ENCODE measurements around the gene KRTAP10-5.
"Not testable (repeated sequence)": the region's sequence is repeated elsewhere in the genome, so short reads cannot be mapped to it uniquely, and the experiment has no call there.

Gene KRTAP10-5

DNA sequence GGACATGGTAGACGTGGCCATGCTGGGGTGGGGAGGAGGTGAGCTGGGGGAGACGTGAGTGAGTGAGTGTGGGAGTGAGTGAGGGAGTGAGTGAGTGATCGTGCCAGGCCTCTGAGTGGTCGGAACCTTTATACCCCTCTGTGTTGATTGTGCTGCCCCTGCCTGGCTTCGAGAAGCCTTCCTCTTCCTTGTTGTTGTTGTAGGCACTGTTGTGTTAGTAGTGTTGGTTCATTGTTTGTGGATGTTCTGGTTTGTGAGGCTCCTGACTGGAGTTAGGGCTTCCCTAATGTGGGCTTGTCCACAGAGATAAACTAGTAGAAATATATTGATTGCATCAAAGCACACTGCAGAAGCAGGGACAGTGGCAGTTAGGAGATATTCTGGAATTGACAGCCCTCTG is 21.7 kb downstream of the KRTAP10-5 start, which contains the start of gene KRTAP10-3:
TSS of gene KRTAP10-3 (minus strand) at position 101 of the 400 bp plus-strand sequence. CDS start at position 21, 80 bp downstream.
- TF ChIP-seq, protein P1, sequence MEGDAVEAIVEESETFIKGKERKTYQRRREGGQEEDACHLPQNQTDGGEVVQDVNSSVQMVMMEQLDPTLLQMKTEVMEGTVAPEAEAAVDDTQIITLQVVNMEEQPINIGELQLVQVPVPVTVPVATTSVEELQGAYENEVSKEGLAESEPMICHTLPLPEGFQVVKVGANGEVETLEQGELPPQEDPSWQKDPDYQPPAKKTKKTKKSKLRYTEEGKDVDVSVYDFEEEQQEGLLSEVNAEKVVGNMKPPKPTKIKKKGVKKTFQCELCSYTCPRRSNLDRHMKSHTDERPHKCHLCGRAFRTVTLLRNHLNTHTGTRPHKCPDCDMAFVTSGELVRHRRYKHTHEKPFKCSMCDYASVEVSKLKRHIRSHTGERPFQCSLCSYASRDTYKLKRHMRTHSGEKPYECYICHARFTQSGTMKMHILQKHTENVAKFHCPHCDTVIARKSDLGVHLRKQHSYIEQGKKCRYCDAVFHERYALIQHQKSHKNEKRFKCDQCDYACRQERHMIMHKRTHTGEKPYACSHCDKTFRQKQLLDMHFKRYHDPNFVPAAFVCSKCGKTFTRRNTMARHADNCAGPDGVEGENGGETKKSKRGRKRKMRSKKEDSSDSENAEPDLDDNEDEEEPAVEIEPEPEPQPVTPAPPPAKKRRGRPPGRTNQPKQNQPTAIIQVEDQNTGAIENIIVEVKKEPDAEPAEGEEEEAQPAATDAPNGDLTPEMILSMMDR (conservative IDR thresholded peaks at IDR 0.05; ENCODE audit: low read depth, low read length) = no peak
- Histone ChIP-seq H3K4me1 (ENCODE audit: low read depth, poor library complexity, severe bottlenecking) (no peaks in the 10 kb centered on the region), H2AFZ (ENCODE audit: low read depth) (no peak within 1 kb of the TSS), H3K27me3 (ENCODE audit: insufficient read depth, low read depth) (peaks cover 55% of the 10 kb centered on the region), H3K79me2 (ENCODE audit: insufficient read depth, low read depth) (no peaks in the 10 kb centered on the region), H3K27ac (no peak within 1 kb of the TSS), H3K9ac (no peak within 1 kb of the TSS), H4K20me1 (ENCODE audit: insufficient read depth) (no peaks in the 10 kb centered on the region), H3K36me3 (ENCODE audit: insufficient read depth) (no peaks in the 10 kb centered on the region), H3K4me2 (no peak within 1 kb of the TSS), H3K4me3 (IDR thresholded peaks at IDR 0.05; ENCODE audit: insufficient read depth, low read depth, low read length) (no peak within 1 kb of the TSS)

DNA sequence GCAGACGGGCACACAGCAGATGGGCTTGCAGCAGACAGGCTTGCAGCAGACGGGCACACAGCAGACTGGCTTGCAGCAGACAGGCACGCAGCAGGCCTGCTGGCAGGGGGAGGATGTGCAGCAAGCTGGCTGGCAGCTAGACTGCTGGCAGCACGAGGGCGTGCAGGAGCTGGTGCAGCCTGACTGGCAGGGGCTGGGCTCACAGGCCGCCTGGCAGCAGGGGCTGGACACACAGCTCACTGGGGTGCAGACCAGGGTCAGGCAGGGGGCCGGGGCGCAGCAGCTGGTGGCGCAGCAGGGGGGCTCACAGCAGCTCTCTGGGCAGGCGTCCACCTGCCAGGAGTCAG is 22.1 kb downstream of the KRTAP10-5 start:
- not testable (repeated sequence) for H4K20me1 ChIP-seq (ENCODE audit: insufficient read depth); H3K36me3 ChIP-seq (ENCODE audit: insufficient read depth); H3K4me1 ChIP-seq (ENCODE audit: low read depth, poor library complexity, severe bottlenecking); H3K9ac ChIP-seq; H3K79me2 ChIP-seq (ENCODE audit: insufficient read depth, low read depth); H3K4me2 ChIP-seq; H2AFZ ChIP-seq (ENCODE audit: low read depth); H3K27ac ChIP-seq; H3K4me3 ChIP-seq (IDR thresholded peaks at IDR 0.05; ENCODE audit: insufficient read depth, low read depth, low read length)
- peaks cover 59% of the 10 kb centered on the region for H3K27me3 ChIP-seq (ENCODE audit: insufficient read depth, low read depth)

- H3K79me2 ChIP-seq (ENCODE audit: insufficient read depth, low read depth) = no peaks in the 10 kb centered on the region
- H3K27ac ChIP-seq = no peak overlapping the region
- no peak overlapping the region for H3K4me2 ChIP-seq
- H3K27me3 ChIP-seq (ENCODE audit: insufficient read depth, low read depth) = peaks cover 65% of the 10 kb centered on the region
- H3K4me3 ChIP-seq (IDR thresholded peaks at IDR 0.05; ENCODE audit: insufficient read depth, low read depth, low read length) = no peak overlapping the region
- H2AFZ ChIP-seq (ENCODE audit: low read depth) = no peak overlapping the region
- no peaks in the 10 kb centered on the region for H3K4me1 ChIP-seq (ENCODE audit: low read depth, poor library complexity, severe bottlenecking)
- H4K20me1 ChIP-seq (ENCODE audit: insufficient read depth) = no peaks in the 10 kb centered on the region
- TF ChIP-seq, protein P1 (conservative IDR thresholded peaks at IDR 0.05; ENCODE audit: low read depth, low read length) = no peak
- no peak overlapping the region for H3K9ac ChIP-seq
- no peaks in the 10 kb centered on the region for H3K36me3 ChIP-seq (ENCODE audit: insufficient read depth)
Observed at GRCh38 chr21:44557491-44558328, 22.7 kb downstream of the KRTAP10-5 start.

GRCh38 chr21:44556879-44557278 is 23.5 kb downstream of the KRTAP10-5 start:
- peaks cover 71% of the 10 kb centered on the region for H3K27me3 ChIP-seq (ENCODE audit: insufficient read depth, low read depth)
- no peak overlapping the region for H3K9ac ChIP-seq
- TF ChIP-seq, protein P1 (conservative IDR thresholded peaks at IDR 0.05; ENCODE audit: low read depth, low read length) = no peak
- H3K4me1 ChIP-seq (ENCODE audit: low read depth, poor library complexity, severe bottlenecking) = no peaks in the 10 kb centered on the region
- H4K20me1 ChIP-seq (ENCODE audit: insufficient read depth) = no peaks in the 10 kb centered on the region
- H3K79me2 ChIP-seq (ENCODE audit: insufficient read depth, low read depth) = no peaks in the 10 kb centered on the region
- no peaks in the 10 kb centered on the region for H3K36me3 ChIP-seq (ENCODE audit: insufficient read depth)
- H3K4me2 ChIP-seq = no peak overlapping the region
- no peak overlapping the region for H3K4me3 ChIP-seq (IDR thresholded peaks at IDR 0.05; ENCODE audit: insufficient read depth, low read depth, low read length)
- H2AFZ ChIP-seq (ENCODE audit: low read depth) = no peak overlapping the region
- no peak overlapping the region for H3K27ac ChIP-seq

GRCh38 chr21:44555200-44555875 is 25.1 kb downstream of the KRTAP10-5 start:
- no peak overlapping the region for H2AFZ ChIP-seq (ENCODE audit: low read depth)
- H3K36me3 ChIP-seq (ENCODE audit: insufficient read depth) = no peaks in the 10 kb centered on the region
- H4K20me1 ChIP-seq (ENCODE audit: insufficient read depth) = no peaks in the 10 kb centered on the region
- H3K27me3 ChIP-seq (ENCODE audit: insufficient read depth, low read depth) = peaks cover 67% of the 10 kb centered on the region
- no peaks in the 10 kb centered on the region for H3K4me1 ChIP-seq (ENCODE audit: low read depth, poor library complexity, severe bottlenecking)
- no peak overlapping the region for H3K9ac ChIP-seq
- TF ChIP-seq, protein P1 (conservative IDR thresholded peaks at IDR 0.05; ENCODE audit: low read depth, low read length) = no peak
- H3K79me2 ChIP-seq (ENCODE audit: insufficient read depth, low read depth) = no peaks in the 10 kb centered on the region
- H3K4me2 ChIP-seq = no peak overlapping the region
- H3K4me3 ChIP-seq (IDR thresholded peaks at IDR 0.05; ENCODE audit: insufficient read depth, low read depth, low read length) = no peak overlapping the region
- H3K27ac ChIP-seq = no peak overlapping the region

All from KMS-11 (cell line).